ENCODE measurements around the gene CHST14.

DNA sequence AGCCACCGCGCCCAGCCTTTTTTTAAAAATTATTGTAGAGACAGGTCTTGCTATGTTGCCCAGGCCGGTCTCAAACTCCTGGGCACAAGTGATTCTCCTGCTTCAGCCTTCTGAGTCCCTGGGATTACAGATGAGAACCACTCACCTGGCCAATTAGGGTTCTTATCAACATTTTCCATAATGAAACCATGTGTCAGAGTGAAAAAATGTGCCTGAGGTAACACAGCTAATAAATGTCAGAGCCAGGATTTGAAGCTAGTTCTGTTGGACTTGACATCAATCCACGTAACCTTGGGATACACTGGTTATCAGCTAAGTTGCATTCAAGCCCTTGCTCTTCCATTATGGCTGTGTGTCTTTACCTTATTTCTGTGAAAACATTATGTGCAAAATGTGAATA is 29.1 kb downstream of the CHST14 start:
- TF ChIP-seq, protein P1, sequence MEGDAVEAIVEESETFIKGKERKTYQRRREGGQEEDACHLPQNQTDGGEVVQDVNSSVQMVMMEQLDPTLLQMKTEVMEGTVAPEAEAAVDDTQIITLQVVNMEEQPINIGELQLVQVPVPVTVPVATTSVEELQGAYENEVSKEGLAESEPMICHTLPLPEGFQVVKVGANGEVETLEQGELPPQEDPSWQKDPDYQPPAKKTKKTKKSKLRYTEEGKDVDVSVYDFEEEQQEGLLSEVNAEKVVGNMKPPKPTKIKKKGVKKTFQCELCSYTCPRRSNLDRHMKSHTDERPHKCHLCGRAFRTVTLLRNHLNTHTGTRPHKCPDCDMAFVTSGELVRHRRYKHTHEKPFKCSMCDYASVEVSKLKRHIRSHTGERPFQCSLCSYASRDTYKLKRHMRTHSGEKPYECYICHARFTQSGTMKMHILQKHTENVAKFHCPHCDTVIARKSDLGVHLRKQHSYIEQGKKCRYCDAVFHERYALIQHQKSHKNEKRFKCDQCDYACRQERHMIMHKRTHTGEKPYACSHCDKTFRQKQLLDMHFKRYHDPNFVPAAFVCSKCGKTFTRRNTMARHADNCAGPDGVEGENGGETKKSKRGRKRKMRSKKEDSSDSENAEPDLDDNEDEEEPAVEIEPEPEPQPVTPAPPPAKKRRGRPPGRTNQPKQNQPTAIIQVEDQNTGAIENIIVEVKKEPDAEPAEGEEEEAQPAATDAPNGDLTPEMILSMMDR (IDR thresholded peaks at IDR 0.05; ENCODE audit: insufficient read depth, low read depth, low read length): no peak
- no peak for TF ChIP-seq EZH2 (IDR thresholded peaks at IDR 0.05; ENCODE audit: insufficient read depth, low read length)
